OCI-LY1 (cell line): ENCODE data around the gene CCNY.

Experiments used
- H2AFZ ChIP-seq: fragments of 200-600 bp; sonication (generic), shearing (Covaris generic); 2 replicates; pipeline ENCODE4 v1.6.0; 2014; ENCODE audit warnings: antibody characterized with exemption, mild to moderate bottlenecking, low read length
- H3F3A ChIP-seq: fragments of 200-600 bp; sonication (generic), shearing (Covaris generic); 2 replicates; pipeline ENCODE4 v1.6.0; 2014; ENCODE audit warnings: mild to moderate bottlenecking, antibody characterized with exemption, low read length, moderate library complexity; ENCODE audit not compliant: insufficient read depth
- H3K27ac ChIP-seq: fragments of 200-600 bp; sonication (generic); 2 replicates; pipeline ENCODE4 v1.5.1; 2014; ENCODE audit warnings: low read length, mixed run types, mild to moderate bottlenecking, low read depth; ENCODE audit not compliant: poor library complexity, severe bottlenecking
- H3K27me3 ChIP-seq: fragments of 200-600 bp; sonication (generic); 2 replicates; pipeline ENCODE4 v1.6.0; 2014; ENCODE audit warnings: antibody characterized with exemption, mild to moderate bottlenecking, low read length, moderate library complexity; ENCODE audit not compliant: insufficient read depth
- H3K36me3 ChIP-seq: fragments of 200-600 bp; sonication (generic); 2 replicates; pipeline ENCODE4 v1.6.1; 2014; ENCODE audit warnings: mild to moderate bottlenecking, antibody characterized with exemption, low read length, moderate library complexity, mixed read lengths; ENCODE audit not compliant: insufficient read depth
- H3K4me1 ChIP-seq: fragments of 200-600 bp; sonication (generic); 2 replicates; pipeline ENCODE4 v1.5.1; 2014; ENCODE audit warnings: mild to moderate bottlenecking, low read length, moderate library complexity; ENCODE audit not compliant: insufficient read depth, severe bottlenecking
- H3K4me2 ChIP-seq: fragments of 200-600 bp; sonication (generic), shearing (Covaris generic); 2 replicates; pipeline ENCODE4 v1.6.1; 2014; ENCODE audit warnings: low read length
- H3K4me3 ChIP-seq: fragments of 200-600 bp; sonication (generic); 2 replicates; pipeline ENCODE4 v1.5.1; 2014; ENCODE audit warnings: low read length, low read depth, mild to moderate bottlenecking, mixed read lengths; ENCODE audit not compliant: poor library complexity, severe bottlenecking
- H3K79me2 ChIP-seq: fragments of 200-600 bp; shearing (Covaris generic); 2 replicates; pipeline ENCODE4 v1.6.1; 2016; ENCODE audit warnings: mixed run types, low read length, mixed read lengths; ENCODE audit not compliant: insufficient read depth
- H3K9ac ChIP-seq: fragments of 200-600 bp; sonication (generic), shearing (Covaris generic); 2 replicates; pipeline ENCODE4 v1.6.1; 2014; ENCODE audit warnings: mild to moderate bottlenecking, low read length, mixed read lengths
- H3K9me2 ChIP-seq: fragments of 200-600 bp; sonication (generic), shearing (Covaris generic); 2 replicates; pipeline ENCODE4 v1.6.1; 2014; ENCODE audit warnings: low read depth, mild to moderate bottlenecking, low read length, mixed read lengths
- H3K9me3 ChIP-seq: fragments of 200-600 bp; shearing (Covaris generic); 2 replicates; pipeline ENCODE4 v1.6.1; 2014; ENCODE audit warnings: low read length, mixed read lengths
- H4K20me1 ChIP-seq: fragments of 200-600 bp; sonication (generic), shearing (Covaris generic); 2 replicates; pipeline ENCODE4 v1.6.0; 2016; ENCODE audit warnings: mild to moderate bottlenecking, low read length; ENCODE audit not compliant: insufficient read depth
- EZH2 ChIP-seq: fragments of 200-600 bp; sonication (generic), shearing (Covaris generic); IDR thresholded peaks from 2 replicates; pipeline ENCODE4 v1.8.0; 2017; ENCODE audit warnings: borderline replicate concordance, mixed run types, mild to moderate bottlenecking, antibody characterized with exemption, low read length, moderate library complexity, mixed read lengths
- TF ChIP-seq, protein P1 (sequence below): fragments of 200-600 bp; sonication (generic), shearing (Covaris generic); IDR thresholded peaks from 2 replicates; pipeline ENCODE4 v1.5.1; 2017; ENCODE audit warnings: mild to moderate bottlenecking, antibody characterized with exemption, low read length, moderate library complexity, mixed read lengths

The CCNY gene

DNA sequence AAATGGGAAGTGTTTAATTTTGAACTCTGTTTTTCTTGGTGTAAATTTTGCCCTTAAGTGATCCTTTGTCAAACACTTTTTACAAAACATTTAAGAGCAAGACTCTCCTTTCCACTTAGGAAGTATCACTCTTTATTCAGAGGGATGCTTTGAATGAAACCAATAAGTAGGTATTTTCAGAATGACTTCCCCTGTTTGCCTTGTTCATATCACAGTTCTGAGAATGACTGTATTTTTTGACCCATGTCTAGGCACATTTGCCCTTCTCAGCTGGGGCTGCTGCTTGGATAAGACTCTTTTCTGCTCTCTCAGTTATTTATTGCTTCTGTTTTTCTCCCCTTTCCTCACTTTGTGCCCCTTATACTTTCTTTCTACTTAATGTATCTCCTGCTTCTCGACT, 98.2 kb downstream of the CCNY start:
- Histone ChIP-seq H3K4me1 (no peaks in the 10 kb centered on the region), H3K4me3 (no peak overlapping the region), H2AFZ (no peak overlapping the region), H3K9me2 (no peaks in the 10 kb centered on the region), H3K9me3 (no peaks in the 10 kb centered on the region), H3K79me2 (no peaks in the 10 kb centered on the region), H3K36me3 (no peaks in the 10 kb centered on the region), H3K4me2 (no peak overlapping the region), H3K27me3 (no peaks in the 10 kb centered on the region), H4K20me1 (no peaks in the 10 kb centered on the region), H3F3A (no peaks in the 10 kb centered on the region), H3K27ac (no peak overlapping the region), H3K9ac (no peak overlapping the region)
- TF ChIP-seq, protein P1, sequence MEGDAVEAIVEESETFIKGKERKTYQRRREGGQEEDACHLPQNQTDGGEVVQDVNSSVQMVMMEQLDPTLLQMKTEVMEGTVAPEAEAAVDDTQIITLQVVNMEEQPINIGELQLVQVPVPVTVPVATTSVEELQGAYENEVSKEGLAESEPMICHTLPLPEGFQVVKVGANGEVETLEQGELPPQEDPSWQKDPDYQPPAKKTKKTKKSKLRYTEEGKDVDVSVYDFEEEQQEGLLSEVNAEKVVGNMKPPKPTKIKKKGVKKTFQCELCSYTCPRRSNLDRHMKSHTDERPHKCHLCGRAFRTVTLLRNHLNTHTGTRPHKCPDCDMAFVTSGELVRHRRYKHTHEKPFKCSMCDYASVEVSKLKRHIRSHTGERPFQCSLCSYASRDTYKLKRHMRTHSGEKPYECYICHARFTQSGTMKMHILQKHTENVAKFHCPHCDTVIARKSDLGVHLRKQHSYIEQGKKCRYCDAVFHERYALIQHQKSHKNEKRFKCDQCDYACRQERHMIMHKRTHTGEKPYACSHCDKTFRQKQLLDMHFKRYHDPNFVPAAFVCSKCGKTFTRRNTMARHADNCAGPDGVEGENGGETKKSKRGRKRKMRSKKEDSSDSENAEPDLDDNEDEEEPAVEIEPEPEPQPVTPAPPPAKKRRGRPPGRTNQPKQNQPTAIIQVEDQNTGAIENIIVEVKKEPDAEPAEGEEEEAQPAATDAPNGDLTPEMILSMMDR: no peak

DNA sequence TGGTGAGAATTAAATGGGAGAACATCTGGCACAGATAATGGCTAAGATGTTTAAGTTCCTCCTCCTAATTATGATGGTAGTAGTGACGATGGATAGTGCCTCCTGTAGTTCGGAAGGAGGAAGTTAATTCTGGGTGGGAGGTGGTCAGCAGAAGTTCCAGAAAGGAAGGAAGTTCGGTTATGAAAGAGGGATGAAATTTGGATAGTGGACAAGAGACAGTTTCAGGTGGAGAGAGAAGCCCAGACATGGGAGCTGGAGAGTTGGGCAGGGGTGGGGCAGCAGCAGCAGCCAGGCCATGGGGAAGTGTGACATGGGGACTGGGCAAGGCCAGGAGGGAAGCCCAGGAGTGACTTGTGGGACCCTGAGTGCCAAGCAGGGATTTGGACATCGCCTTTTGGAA, 99.5 kb downstream of the CCNY start:
- Histone ChIP-seq H3K4me3 (no peak overlapping the region), H3K9me2 (no peaks in the 10 kb centered on the region), H2AFZ (no peak overlapping the region), H3K79me2 (no peaks in the 10 kb centered on the region), H3K27ac (no peak overlapping the region), H3K9ac (no peak overlapping the region), H3K36me3 (no peaks in the 10 kb centered on the region), H3F3A (no peaks in the 10 kb centered on the region), H3K9me3 (no peaks in the 10 kb centered on the region), H3K4me2 (no peak overlapping the region), H3K4me1 (no peaks in the 10 kb centered on the region), H3K27me3 (no peaks in the 10 kb centered on the region), H4K20me1 (no peaks in the 10 kb centered on the region)
- TF ChIP-seq, protein P1: no peak
- TF ChIP-seq EZH2: no peak

DNA sequence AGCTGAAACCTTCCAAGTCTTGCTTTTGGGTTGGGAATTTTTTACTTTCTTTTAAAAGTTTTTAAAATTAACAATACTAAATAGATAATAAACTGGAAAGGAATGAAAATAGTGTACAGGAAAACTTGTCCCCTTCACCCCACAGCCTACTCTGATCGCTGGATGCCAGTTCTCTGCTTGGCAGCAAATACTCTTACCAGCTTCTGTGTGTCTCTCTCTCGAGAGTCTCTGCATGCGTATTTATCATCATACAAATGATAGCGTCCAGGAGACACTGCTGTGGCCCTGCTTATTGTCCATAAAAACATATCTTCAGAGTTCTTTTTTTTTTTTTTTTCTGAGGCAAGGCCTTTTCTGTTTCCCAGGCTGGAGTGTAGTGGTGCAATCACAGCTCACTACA, 101.5 kb downstream of the CCNY start:
- Histone ChIP-seq H3K9me2 (no peaks in the 10 kb centered on the region), H3K9me3 (peaks cover 3% of the 10 kb centered on the region; the same call in 1 of the 2 replicates), H3K4me3 (no peak overlapping the region), H3K79me2 (no peaks in the 10 kb centered on the region), H3K36me3 (no peaks in the 10 kb centered on the region), H3K4me2 (no peak overlapping the region), H3K9ac (no peak overlapping the region), H4K20me1 (no peaks in the 10 kb centered on the region), H3K27me3 (no peaks in the 10 kb centered on the region), H3F3A (no peaks in the 10 kb centered on the region), H2AFZ (no peak overlapping the region), H3K4me1 (no peaks in the 10 kb centered on the region), H3K27ac (no peak overlapping the region)
- TF ChIP-seq, protein P1: no peak
- no peak for TF ChIP-seq EZH2
